Measurements from ENCODE around the gene MKX.

DNA sequence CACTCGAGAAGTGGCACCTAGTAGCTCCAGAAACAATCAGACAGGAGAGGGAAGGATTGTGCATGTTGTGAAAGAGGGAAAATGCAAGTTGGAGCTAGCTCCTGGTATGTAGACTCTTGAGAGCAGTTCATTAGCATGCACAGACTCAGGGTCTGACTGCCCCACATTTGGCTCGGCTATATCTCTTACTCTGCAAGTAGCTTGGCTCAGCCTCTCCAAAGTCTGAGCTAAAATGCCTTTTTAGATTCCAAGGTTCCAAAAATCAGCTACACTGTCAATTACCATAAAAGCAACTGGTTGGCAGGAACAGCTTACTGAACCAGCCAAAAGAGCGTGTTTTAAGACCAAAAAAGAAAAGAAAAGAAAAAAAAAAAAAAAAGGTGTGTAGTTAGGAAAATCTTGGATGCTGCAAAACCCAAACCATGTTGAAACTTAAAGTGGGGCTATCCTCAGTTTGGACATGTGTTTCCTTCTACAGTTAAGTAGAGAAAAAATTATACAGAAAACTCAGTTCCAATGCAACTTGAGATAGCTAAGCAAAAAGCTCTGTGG is 65.5 kb downstream of the MKX start:
- TF ChIP-seq, protein P1, sequence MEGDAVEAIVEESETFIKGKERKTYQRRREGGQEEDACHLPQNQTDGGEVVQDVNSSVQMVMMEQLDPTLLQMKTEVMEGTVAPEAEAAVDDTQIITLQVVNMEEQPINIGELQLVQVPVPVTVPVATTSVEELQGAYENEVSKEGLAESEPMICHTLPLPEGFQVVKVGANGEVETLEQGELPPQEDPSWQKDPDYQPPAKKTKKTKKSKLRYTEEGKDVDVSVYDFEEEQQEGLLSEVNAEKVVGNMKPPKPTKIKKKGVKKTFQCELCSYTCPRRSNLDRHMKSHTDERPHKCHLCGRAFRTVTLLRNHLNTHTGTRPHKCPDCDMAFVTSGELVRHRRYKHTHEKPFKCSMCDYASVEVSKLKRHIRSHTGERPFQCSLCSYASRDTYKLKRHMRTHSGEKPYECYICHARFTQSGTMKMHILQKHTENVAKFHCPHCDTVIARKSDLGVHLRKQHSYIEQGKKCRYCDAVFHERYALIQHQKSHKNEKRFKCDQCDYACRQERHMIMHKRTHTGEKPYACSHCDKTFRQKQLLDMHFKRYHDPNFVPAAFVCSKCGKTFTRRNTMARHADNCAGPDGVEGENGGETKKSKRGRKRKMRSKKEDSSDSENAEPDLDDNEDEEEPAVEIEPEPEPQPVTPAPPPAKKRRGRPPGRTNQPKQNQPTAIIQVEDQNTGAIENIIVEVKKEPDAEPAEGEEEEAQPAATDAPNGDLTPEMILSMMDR (IDR thresholded peaks at IDR 0.05; ENCODE audit: poor library complexity): no peak
- no peak for TF ChIP-seq EZH2 (IDR thresholded peaks at IDR 0.05; ENCODE audit: borderline replicate concordance)
- no peak for TF ChIP-seq EZH2phosphoT487 (IDR thresholded peaks at IDR 0.05; ENCODE audit: low read depth, severe bottlenecking, unreplicated experiment)
